Activated CD8-positive, alpha-beta memory T cell treated with anti-CD3 and anti-CD28 coated beads, Interleukin-2, amount 10 ng/mL, durations not matched to agents 7 days and 5 days (primary cell): ENCODE results near the gene MEAK7. TPM values are rescaled to one million over a fixed set of nuclear protein-coding genes. Genes with fewer than 3 reads are reported as not detected.

Source experiments
- ATAC-seq: fragments of 150-1000 bp; cut with Tn5 transposase; one replicate; pipeline ENCODE4 v1.10.0; 2021; ENCODE audit warnings: moderate library complexity
- CTCF ChIA-PET: fragments of 350-600 bp; sonication (Branson Sonifier 250); formaldehyde crosslinking; loops from one replicate; lab custom pipeline; 2021; ENCODE audit warnings: antibody characterized with exemption; lab: Charles Lee
- DNase-seq: peaks from one replicate; pipeline ENCODE4 v3.0.0-alpha.2; 2020
- H3K27ac Mint-ChIP-seq: one replicate; pipeline ENCODE4 v1.8.0; 2021; ENCODE audit warnings: mild to moderate bottlenecking, mixed read lengths
- H3K27me3 Mint-ChIP-seq: one replicate; pipeline ENCODE4 v1.8.0; 2021; ENCODE audit warnings: mixed read lengths
- H3K36me3 Mint-ChIP-seq: one replicate; pipeline ENCODE4 v1.8.0; 2021; ENCODE audit warnings: mild to moderate bottlenecking, mixed read lengths
- H3K4me1 Mint-ChIP-seq: one replicate; pipeline ENCODE4 v1.8.0; 2021; ENCODE audit warnings: mixed read lengths
- H3K4me3 Mint-ChIP-seq: one replicate; pipeline ENCODE4 v1.8.0; 2021; ENCODE audit warnings: mild to moderate bottlenecking, moderate library complexity, mixed read lengths
- H3K9me3 Mint-ChIP-seq: one replicate; pipeline ENCODE4 v1.8.0; 2022; ENCODE audit warnings: low read depth, mixed read lengths
- total RNA-seq, 2 experiments: library from RNA; stranded (reverse); gene quantifications; one replicate each; pipeline ENCODE4 v1.2.3, GENCODE V29; 2021

MEAK7 gene
- total RNA-seq, result 10 to 100 TPM; 37.9 to 73.9 TPM

GRCh38 chr16:84504420-84505248 is at the start of gene MEAK7:
Gene MEAK7, minus strand, starts transcription at chr16:84504659. Its CDS starts 6,573 bp downstream, at chr16:84498086.
- Mint-ChIP-seq H3K4me3 (peak within 1 kb of the TSS; percentile 80), H3K36me3 (peaks cover 24% of the 10 kb centered on the region), H3K4me1 (peaks cover 65% of the 10 kb centered on the region), H3K9me3 (no peaks in the 10 kb centered on the region), H3K27ac (peak within 1 kb of the TSS; percentile 94), H3K27me3 (no peaks in the 10 kb centered on the region)
- CTCF ChIA-PET, result interaction anchor here (0.8 to 12.4 kb wide), 16 partner anchors 10 to 318 kb away, joined by 3 to 127 read pairs (median 12); partner anchors contain the start of gene TAF1C
- peak; percentile 98 for DNase-seq
- ATAC-seq, result peak; percentile 94

- Mint-ChIP-seq H3K4me1 (peaks cover 49% of the 10 kb centered on the region), H3K4me3 (peak overlapping the region; percentile 88), H3K36me3 (peaks cover 38% of the 10 kb centered on the region), H3K9me3 (no peaks in the 10 kb centered on the region), H3K27me3 (no peaks in the 10 kb centered on the region), H3K27ac (peak overlapping the region; percentile 92)
- peak; percentile 48 for ATAC-seq
- DNase-seq, result peak; percentile 89
- CTCF ChIA-PET, result interaction anchor here (0.7 to 10.9 kb wide), 22 partner anchors 10 to 184 kb away, joined by 3 to 101 read pairs (median 5); partner anchors contain the start of gene COTL1
Observed at GRCh38 chr16:84553873-84554399, 49.5 kb upstream of the MEAK7 start.

- DNase-seq, result peak; percentile 48
- Mint-ChIP-seq H3K27ac (peak overlapping the region; percentile 92), H3K4me1 (peaks cover 58% of the 10 kb centered on the region), H3K27me3 (no peaks in the 10 kb centered on the region), H3K36me3 (peaks cover 47% of the 10 kb centered on the region), H3K9me3 (no peaks in the 10 kb centered on the region), H3K4me3 (peak overlapping the region; percentile 88)
- CTCF ChIA-PET, result interaction anchor here (0.7 to 10.9 kb wide), 11 partner anchors 34 to 186 kb away, joined by 3 to 101 read pairs (median 3); no protein-coding TSS in a partner anchor
- no peak for ATAC-seq
Observed at GRCh38 chr16:84552135-84552534, 47.7 kb upstream of the MEAK7 start.

- Mint-ChIP-seq H3K27me3 (no peaks in the 10 kb centered on the region), H3K36me3 (peaks cover 61% of the 10 kb centered on the region), H3K27ac (peak overlapping the region; percentile 96), H3K9me3 (no peaks in the 10 kb centered on the region), H3K4me3 (peak overlapping the region; percentile 85), H3K4me1 (peaks cover 57% of the 10 kb centered on the region)
- ATAC-seq (no peak), DNase-seq (peak; percentile 51)
- CTCF ChIA-PET, result interaction anchor here (1.0 to 10.9 kb wide), 5 partner anchors 37 to 63 kb away, joined by 3 to 101 read pairs (median 14); no protein-coding TSS in a partner anchor
Observed at GRCh38 chr16:84550096-84550495, 45.6 kb upstream of the MEAK7 start.

- DNase-seq, result peak; percentile 76
- H3K9me3 Mint-ChIP-seq, result no peaks in the 10 kb centered on the region
- H3K27me3 Mint-ChIP-seq, result no peaks in the 10 kb centered on the region
- peaks cover 65% of the 10 kb centered on the region for H3K36me3 Mint-ChIP-seq
- H3K4me3 Mint-ChIP-seq, result peak overlapping the region; percentile 85
- ATAC-seq, result peak; percentile 53
- CTCF ChIA-PET, result interaction anchor here (0.9 to 10.9 kb wide), 10 partner anchors 16 to 73 kb away, joined by 3 to 101 read pairs (median 4); no protein-coding TSS in a partner anchor
- H3K27ac Mint-ChIP-seq, result peak overlapping the region; percentile 96
- peaks cover 53% of the 10 kb centered on the region for H3K4me1 Mint-ChIP-seq
Observed at GRCh38 chr16:84548971-84549844, 44.7 kb upstream of the MEAK7 start.

- CTCF ChIA-PET, result interaction anchor here (0.9 to 10.9 kb wide), 7 partner anchors 16 to 73 kb away, joined by 3 to 101 read pairs (median 5); no protein-coding TSS in a partner anchor
- peak; percentile 5 for ATAC-seq
- Mint-ChIP-seq H3K4me1 (peaks cover 52% of the 10 kb centered on the region), H3K27me3 (no peaks in the 10 kb centered on the region), H3K27ac (peak overlapping the region; percentile 96), H3K36me3 (peaks cover 64% of the 10 kb centered on the region), H3K9me3 (no peaks in the 10 kb centered on the region), H3K4me3 (peak overlapping the region; percentile 85)
- DNase-seq, result peak; percentile 49
Observed at GRCh38 chr16:84548508-84548907, 44.0 kb upstream of the MEAK7 start.

- H3K4me1 Mint-ChIP-seq, result peaks cover 57% of the 10 kb centered on the region
- ATAC-seq, result no peak
- CTCF ChIA-PET, result interaction anchor here (0.8 to 2.3 kb wide), 4 partner anchors 28 to 73 kb away, joined by 3 to 14 read pairs (median 5); no protein-coding TSS in a partner anchor
- peak overlapping the region; percentile 96 for H3K27ac Mint-ChIP-seq
- peak; percentile 49 for DNase-seq
- no peaks in the 10 kb centered on the region for H3K9me3 Mint-ChIP-seq
- H3K36me3 Mint-ChIP-seq, result peaks cover 60% of the 10 kb centered on the region
- no peaks in the 10 kb centered on the region for H3K27me3 Mint-ChIP-seq
- peak overlapping the region; percentile 85 for H3K4me3 Mint-ChIP-seq
Observed at GRCh38 chr16:84547546-84548061, 43.1 kb upstream of the MEAK7 start.

- H3K4me3 Mint-ChIP-seq, result peak overlapping the region; percentile 85
- peaks cover 56% of the 10 kb centered on the region for H3K4me1 Mint-ChIP-seq
- H3K27me3 Mint-ChIP-seq, result no peaks in the 10 kb centered on the region
- H3K9me3 Mint-ChIP-seq, result no peaks in the 10 kb centered on the region
- DNase-seq (no peak), ATAC-seq (no peak)
- peak overlapping the region; percentile 22 for H3K27ac Mint-ChIP-seq
- CTCF ChIA-PET, result interaction anchor here (0.8 to 2.2 kb wide), 3 partner anchors 27 to 74 kb away, joined by 3 to 7 read pairs (median 3); no protein-coding TSS in a partner anchor
- H3K36me3 Mint-ChIP-seq, result peaks cover 58% of the 10 kb centered on the region
Observed at GRCh38 chr16:84546669-84547545, 42.4 kb upstream of the MEAK7 start.

GRCh38 chr16:84545114-84545737 is 40.8 kb upstream of the MEAK7 start:
- Mint-ChIP-seq H3K4me1 (peaks cover 48% of the 10 kb centered on the region), H3K27me3 (no peaks in the 10 kb centered on the region), H3K4me3 (no peak overlapping the region), H3K9me3 (no peaks in the 10 kb centered on the region), H3K27ac (no peak overlapping the region), H3K36me3 (peaks cover 50% of the 10 kb centered on the region)
- no peak for DNase-seq
- CTCF ChIA-PET, result interaction anchor here (1.4 kb wide), 1 partner anchor 31 kb away, joined by 3 read pairs; no protein-coding TSS in a partner anchor
- no peak for ATAC-seq

- no peaks in the 10 kb centered on the region for H3K27me3 Mint-ChIP-seq
- CTCF ChIA-PET, result interaction anchor here (1.4 kb wide), 1 partner anchor 25 kb away, joined by 5 read pairs; no protein-coding TSS in a partner anchor
- no peak for ATAC-seq
- peak overlapping the region; percentile 16 for H3K27ac Mint-ChIP-seq
- no peak overlapping the region for H3K4me3 Mint-ChIP-seq
- no peaks in the 10 kb centered on the region for H3K9me3 Mint-ChIP-seq
- no peak for DNase-seq
- H3K4me1 Mint-ChIP-seq, result peaks cover 45% of the 10 kb centered on the region
- peaks cover 48% of the 10 kb centered on the region for H3K36me3 Mint-ChIP-seq
Observed at GRCh38 chr16:84544031-84544773, 39.7 kb upstream of the MEAK7 start.
